Stomach (tissue), 4 donors: ENCODE results near the gene TOMM40L.

Experiments used
- EP300 ChIP-seq: sonication (generic); formaldehyde crosslinking; IDR thresholded peaks from one replicate; pipeline ENCODE4 v1.6.1; 2017; ENCODE audit warnings: antibody characterized with exemption
- POLR2A ChIP-seq, 4 donors: fragments of 450-650 bp; IDR thresholded peaks; one replicate each; pipeline ENCODE4 v1.6.1; 2016; ENCODE audit warnings: antibody characterized with exemption in 4 of 4, control low read depth in 2 of 4, mild to moderate bottlenecking in 1 of 4, moderate library complexity in 1 of 4
- TF ChIP-seq, protein P1 (sequence below), 7 experiments: fragments of 450-650 bp in 4 of 7; fragments of 200-600 bp in 3 of 7; sonication (generic) in 3 of 7; IDR thresholded peaks; one replicate each; pipeline ENCODE4 v1.5.1; 2016 to 2019; ENCODE audit warnings: antibody characterized with exemption in 7 of 7, control low read depth in 2 of 7, mild to moderate bottlenecking in 1 of 7

GRCh38 chr1:161198194-161198896 is 27.5 kb upstream of the TOMM40L start:
- no peak for TF ChIP-seq EP300
- TF ChIP-seq, protein P1, sequence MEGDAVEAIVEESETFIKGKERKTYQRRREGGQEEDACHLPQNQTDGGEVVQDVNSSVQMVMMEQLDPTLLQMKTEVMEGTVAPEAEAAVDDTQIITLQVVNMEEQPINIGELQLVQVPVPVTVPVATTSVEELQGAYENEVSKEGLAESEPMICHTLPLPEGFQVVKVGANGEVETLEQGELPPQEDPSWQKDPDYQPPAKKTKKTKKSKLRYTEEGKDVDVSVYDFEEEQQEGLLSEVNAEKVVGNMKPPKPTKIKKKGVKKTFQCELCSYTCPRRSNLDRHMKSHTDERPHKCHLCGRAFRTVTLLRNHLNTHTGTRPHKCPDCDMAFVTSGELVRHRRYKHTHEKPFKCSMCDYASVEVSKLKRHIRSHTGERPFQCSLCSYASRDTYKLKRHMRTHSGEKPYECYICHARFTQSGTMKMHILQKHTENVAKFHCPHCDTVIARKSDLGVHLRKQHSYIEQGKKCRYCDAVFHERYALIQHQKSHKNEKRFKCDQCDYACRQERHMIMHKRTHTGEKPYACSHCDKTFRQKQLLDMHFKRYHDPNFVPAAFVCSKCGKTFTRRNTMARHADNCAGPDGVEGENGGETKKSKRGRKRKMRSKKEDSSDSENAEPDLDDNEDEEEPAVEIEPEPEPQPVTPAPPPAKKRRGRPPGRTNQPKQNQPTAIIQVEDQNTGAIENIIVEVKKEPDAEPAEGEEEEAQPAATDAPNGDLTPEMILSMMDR (IDR thresholded peaks at IDR 0.05) = no peak
- no peak for TF ChIP-seq POLR2A (IDR thresholded peaks at IDR 0.05)
